DOHH2 (cell line): ENCODE data around the gene MAPK8.

ENCODE experiments used
- EZH2phosphoT487 ChIP-seq: fragments of 200-600 bp; sonication (generic); IDR thresholded peaks from 2 replicates; pipeline ENCODE4 v1.6.1; 2017; ENCODE audit warnings: borderline replicate concordance, mild to moderate bottlenecking, antibody characterized with exemption, low read length, moderate library complexity, mixed read lengths
- TF ChIP-seq, protein P1 (sequence below): fragments of 200-600 bp; sonication (generic); IDR thresholded peaks from one replicate; pipeline ENCODE4 v1.5.1; 2014; ENCODE audit warnings: antibody characterized with exemption, mild to moderate bottlenecking, low read depth, low read length; ENCODE audit not compliant: poor library complexity, severe bottlenecking

DNA sequence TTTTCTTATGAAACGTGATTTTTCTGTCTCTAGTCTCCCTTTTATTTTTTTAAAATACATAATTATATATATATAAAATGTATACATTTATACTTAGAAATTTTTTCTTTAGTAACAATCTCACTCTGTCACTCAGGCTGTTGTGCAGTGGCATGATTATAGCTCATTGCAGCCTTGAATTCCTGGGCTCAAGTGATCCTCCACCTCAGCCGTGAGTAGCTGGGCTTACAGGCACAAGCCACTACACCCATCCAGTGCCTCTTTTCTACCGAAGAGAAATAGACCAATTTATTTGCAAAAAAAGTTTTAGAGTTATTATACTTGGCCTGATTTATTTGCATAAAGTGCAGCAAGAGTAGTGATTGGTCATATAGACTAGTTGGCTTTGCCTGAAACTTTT lies 72.2 kb downstream of the MAPK8 start:
- TF ChIP-seq, protein P1, sequence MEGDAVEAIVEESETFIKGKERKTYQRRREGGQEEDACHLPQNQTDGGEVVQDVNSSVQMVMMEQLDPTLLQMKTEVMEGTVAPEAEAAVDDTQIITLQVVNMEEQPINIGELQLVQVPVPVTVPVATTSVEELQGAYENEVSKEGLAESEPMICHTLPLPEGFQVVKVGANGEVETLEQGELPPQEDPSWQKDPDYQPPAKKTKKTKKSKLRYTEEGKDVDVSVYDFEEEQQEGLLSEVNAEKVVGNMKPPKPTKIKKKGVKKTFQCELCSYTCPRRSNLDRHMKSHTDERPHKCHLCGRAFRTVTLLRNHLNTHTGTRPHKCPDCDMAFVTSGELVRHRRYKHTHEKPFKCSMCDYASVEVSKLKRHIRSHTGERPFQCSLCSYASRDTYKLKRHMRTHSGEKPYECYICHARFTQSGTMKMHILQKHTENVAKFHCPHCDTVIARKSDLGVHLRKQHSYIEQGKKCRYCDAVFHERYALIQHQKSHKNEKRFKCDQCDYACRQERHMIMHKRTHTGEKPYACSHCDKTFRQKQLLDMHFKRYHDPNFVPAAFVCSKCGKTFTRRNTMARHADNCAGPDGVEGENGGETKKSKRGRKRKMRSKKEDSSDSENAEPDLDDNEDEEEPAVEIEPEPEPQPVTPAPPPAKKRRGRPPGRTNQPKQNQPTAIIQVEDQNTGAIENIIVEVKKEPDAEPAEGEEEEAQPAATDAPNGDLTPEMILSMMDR, result no peak
- no peak for TF ChIP-seq EZH2phosphoT487
